HS-27A (cell line): Measurements from ENCODE around the gene TBX1.

ENCODE experiments used
- DNase-seq: peaks from one replicate; pipeline ENCODE4 v3.0.0-alpha.2; 2012; ENCODE audit warnings: low read depth, missing footprints

Gene TBX1

DNA sequence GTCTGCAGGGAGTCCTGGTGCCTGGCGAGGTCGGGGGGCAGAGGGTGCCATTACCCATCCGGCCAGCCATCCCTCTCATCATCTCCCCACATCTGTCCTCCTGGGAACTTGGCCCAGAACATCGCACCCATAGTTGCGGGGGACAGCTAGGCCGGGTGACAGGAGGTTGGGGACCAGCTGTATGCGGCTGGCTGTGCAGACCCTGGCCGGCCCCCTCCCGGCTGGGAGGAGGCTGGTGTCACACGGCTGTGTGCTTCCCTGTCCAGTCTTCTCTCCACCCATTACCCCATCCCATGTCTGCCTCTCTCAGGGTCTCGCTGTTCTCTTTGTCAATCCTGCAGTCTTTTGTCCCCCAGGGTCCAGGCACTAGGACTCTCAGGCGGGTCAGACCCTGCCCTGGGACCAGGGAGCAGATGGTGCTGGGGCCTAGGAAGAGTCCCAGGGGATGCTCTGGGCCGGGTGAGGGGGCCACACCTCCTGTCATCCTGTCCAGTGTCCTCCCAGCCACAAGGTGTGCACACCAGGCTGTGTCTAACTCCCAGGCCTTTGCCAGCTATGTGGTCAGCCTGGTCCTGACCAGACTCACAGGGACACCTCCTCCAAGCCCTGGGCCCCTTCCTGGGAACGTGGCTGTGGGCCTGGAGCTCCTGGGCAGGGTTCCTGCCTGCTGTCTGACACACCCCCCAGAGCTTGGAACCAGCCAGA is 6.4 kb upstream of the TBX1 start:
- DNase-seq, result no peak

DNA sequence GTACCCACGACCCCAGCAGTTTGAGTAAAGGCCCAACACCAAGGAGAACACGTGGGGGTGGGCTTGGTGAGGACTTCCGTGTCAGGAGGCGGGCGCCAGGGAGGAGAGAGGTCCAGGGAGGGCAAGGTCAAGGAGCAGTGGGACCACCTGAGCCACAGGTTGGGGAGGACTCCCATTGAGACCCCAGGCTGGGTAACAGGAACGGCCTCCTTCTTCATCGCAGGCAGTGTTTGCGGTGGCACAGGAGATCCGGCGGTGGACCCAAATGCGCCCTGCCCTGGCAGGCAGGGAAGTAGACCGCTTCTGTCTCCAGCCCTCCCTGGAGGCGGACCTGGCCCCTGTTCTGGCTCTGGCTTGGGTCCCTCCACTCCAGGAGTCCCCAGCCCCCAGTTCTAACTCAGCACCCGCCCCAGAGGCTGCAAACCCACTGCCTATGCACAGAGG is 5.9 kb upstream of the TBX1 start:
- no peak for DNase-seq

DNA sequence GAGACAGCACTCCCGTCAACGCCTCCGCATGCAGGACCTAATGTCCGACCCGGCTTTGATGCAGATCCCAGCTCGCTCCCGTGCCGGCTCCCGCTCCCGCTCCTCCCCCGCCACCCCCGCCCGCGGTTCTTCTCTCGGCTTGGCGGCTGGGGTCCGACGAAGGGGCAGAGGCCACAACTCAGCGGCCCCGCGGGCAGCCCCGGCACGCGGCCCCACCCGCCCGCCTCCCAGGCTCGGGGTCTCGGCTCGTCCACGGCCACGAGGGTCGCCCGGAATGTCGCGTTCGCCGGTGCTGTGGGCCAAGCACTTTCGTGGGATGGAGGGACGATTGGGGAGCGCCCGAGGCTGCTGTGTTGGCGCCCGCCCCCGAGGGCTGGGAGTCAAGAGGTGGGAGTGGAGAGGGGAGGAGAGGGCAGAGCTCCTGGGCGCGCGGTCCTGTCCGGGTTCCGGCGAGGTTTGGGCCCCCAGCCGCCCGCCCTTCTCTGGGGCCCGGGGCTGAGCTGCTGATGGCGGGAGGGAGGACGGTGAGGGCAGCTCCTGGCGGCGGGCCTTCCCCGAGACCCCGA is 5.3 kb upstream of the TBX1 start:
- DNase-seq, result no peak

DNA sequence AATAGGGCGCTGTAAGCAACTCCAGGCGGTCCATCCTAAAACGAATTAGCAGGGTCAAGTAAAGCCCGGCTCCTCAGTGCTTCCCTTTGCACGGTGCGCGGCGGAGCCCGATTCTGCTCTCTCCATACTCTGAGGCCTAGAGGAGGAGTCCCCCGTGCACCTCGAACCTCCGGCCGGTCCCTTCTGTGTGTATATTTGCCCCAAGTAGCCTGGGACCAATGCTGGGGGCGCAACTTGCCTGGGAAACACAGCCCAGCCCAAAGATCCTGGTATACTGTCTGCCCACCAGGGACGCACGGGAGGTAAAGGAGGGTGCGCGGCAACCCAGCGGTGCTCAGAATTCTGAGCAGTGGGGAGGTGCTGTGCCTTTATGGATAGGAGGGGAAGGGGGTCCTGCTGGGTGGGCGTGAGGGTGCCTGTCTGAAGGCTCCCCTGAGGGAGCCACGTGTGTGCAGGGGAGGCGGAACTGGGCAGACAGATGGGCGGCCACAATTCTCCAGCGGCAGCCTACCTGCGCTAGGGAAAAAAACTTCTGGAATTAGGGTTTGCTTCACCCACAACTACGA is 4.8 kb upstream of the TBX1 start:
- DNase-seq, result no peak

DNA sequence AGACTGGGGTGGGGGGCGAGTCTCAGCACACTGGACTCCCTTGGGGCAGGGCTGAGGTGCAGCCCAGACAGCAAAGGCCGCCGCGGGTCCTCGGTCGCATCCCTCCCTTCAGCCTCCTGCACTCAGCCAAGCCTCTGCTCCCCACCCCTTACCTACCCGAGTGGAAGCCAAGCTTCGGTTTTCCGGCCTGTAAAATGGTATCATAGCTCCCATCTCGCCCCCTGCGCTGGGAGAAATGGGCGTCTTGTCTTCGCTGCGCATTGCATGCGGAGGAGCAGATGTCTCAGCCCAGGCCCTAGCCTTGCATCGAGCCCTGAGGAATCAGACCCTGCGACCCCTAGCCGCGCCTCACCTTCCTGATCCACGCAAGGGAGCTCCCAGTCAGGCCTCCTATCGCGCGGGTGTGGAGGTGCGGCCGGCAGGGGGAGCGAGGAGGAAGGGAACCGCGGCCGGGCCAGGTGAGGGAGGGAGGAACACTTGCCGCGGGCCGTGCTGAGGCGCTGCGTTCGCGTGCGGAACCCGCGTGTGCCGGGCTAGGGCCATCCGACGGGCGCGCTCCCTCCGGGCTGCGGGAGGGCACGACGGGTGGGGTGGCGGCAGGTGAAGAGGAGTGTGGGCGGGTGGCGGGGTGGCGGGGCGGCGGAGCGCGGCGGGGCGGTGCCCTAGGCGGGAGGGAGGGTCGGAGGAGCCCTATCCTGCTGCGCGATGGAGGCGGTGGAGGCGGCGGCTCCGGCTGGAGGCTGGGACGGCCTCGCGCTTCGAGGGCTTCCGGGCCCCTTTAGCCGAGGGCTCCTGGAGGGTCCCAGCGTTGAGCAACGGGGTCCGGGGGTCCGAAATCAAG is 4.1 kb upstream of the TBX1 start:
- no peak for DNase-seq

DNA sequence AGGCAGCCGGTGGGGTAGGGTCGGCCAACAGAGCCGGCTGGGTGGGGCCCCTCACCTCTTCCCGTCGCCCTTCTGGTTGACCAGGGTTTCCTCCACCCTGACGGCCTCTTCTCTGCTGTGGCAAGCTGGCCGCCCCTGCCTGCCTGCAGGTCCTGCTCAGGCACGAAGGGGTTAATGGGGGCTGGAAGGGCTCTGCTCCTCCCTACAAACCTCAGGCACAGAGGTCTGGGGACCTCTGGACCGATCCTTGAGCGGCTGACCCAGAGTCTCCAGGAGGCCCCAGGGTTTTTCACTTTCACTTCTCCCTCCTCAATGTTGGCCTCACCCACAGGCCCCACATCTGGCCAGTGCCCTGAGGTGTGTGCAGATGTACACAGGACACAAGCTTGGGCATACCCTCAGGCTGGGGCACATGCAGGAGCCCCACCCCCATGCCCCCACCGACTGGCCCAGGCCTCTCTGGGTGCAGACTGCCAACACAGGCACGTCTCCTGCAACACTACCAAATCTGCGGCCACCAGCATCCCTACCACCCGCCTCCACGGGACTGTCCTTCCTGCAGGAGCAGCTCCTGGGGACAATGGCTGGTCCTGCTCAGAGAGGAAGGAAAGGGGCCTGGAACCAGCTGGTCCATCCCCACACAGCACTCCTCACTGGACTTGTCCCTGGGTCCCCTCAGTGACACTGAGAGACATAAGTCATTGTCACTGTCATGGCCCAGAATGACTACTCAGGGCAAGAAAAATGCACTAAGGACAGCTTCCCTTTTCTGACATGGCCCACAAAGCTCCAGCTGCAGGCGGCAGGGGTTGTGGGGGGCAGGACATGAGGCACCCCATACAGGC is 3.2 kb upstream of the TBX1 start:
- no peak for DNase-seq

DNA sequence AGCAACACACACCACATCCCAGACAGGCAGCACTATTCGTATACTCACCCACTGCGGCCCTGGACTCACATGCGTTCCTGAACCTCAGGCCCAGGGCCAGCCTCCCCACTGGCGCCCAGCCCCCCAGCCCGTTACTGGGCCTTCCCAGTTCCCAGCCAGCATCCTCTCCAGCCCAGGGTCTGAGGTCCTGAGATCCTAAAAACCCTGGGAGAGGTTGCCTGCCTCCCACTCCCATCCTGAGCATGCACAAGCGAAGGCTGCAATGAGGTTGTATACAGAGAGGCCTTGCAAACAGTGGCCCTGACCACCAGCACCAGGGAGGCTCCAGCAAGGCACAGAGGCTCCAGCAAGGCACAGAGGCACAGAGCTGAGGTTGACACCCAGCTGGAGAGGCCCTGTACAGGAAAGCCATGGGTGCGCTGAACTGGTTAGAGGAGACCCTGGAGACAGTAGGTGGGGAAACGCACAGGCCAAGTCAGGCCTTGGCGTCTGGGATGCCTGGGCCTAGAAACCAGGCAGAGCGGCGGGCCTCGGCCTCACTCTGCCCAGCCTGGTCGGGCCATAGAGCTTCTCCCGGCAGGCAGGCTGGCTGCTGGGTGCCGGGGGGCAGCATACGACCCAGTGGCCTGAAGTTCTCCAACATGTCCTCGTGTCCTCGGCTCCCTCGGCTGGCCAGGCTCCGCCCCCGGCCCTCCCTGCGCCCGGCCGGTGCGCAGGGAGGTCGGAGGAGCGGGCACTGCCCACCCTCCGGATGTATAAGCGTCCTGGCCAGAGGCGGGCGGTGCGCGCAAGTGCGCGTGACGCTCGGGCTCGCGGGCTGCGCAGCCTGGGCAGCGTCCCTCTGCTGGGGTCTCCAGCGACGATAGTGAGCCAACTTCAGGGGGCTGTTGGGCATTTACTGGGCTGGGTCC is 2.3 kb upstream of the TBX1 start:
- DNase-seq, result no peak

DNA sequence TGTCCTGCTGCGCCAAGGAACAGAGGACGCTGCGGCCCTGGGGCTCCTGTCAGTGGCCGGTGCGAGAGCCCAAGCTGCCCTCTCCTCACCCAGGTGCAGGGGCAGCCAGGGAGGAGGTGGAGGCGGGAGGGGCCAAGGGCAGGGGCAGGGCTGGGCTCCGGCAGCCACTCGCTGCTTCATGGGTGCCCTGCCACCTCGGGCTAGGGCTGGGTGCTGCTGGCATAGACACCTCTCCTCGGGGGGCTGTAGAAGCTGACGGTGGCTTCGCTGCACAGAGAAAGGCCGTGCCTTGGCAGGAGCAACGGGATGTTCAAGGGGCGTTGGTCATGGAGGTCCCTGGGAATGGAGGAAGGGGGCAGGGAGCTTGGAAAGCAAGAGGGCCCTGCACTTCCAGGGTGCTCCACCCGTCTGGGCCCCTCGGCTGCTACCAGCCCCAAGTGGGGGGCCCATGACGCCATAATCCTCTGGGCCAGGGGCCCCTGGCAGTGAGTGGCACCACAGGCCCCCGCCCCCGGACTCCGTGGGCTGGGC is 1.6 kb upstream of the TBX1 start:
- no peak for DNase-seq

DNA sequence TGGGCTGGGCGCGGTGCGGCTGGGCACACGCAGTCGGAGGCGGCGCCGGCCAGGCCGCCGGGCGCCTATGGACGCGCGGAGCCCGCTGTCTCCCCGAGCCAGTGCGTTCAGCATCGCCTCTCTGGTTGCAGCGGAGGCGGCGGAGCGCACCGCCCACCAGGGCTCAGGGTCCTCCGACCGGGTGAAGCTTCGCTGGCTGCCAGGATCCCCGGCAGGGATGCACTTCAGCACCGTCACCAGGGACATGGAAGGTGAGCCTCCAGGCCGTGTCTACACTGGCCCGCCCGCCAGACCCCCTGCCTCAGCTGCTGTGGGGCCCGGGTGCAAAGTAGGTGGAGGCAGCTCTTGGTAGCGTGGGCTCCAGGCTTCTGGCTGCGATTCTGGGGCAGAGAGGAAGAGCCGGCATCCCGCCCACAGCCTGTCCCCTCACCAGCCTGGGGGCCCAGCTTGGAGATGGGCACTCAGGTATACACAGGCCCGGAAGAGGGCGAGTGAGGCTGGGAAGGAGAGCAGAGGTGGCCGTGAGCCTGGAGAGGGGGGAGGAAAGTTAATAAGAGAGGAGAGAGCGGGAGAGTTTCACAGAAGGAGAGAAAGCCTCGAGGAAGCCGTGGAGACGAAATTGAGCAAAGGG is 1.0 kb upstream of the TBX1 start:
- DNase-seq, result no peak

DNA sequence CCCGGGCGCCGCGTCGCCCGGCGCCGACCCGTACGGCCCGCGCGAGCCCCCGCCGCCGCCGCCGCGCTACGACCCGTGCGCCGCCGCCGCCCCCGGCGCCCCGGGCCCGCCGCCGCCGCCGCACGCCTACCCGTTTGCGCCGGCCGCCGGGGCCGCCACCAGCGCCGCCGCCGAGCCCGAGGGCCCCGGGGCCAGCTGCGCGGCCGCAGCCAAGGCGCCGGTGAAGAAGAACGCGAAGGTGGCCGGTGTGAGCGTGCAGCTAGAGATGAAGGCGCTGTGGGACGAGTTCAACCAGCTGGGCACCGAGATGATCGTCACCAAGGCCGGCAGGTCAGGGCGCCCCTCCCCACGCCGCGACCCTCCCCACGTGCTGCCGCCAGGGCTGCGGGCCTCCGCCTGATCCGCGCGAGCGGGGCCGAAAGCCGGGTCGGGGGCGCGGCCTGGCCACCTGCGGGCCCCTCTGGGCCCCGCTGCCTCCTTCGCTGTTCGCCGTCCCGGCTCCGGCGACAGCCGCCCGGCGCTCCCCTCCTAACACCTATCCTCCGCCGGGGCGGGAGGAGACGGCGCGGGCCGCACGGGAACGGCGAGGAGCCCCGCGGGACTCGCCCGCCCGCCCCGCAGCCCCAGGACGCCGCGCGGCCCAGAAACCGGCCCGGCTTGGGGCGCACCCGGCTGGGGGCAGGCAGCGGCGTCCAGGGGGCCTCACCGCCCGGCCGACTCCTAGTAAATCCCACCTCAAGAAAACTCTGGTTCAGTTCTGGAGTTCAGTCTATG is 560 bp downstream of the TBX1 start:
- DNase-seq, result no peak

DNA sequence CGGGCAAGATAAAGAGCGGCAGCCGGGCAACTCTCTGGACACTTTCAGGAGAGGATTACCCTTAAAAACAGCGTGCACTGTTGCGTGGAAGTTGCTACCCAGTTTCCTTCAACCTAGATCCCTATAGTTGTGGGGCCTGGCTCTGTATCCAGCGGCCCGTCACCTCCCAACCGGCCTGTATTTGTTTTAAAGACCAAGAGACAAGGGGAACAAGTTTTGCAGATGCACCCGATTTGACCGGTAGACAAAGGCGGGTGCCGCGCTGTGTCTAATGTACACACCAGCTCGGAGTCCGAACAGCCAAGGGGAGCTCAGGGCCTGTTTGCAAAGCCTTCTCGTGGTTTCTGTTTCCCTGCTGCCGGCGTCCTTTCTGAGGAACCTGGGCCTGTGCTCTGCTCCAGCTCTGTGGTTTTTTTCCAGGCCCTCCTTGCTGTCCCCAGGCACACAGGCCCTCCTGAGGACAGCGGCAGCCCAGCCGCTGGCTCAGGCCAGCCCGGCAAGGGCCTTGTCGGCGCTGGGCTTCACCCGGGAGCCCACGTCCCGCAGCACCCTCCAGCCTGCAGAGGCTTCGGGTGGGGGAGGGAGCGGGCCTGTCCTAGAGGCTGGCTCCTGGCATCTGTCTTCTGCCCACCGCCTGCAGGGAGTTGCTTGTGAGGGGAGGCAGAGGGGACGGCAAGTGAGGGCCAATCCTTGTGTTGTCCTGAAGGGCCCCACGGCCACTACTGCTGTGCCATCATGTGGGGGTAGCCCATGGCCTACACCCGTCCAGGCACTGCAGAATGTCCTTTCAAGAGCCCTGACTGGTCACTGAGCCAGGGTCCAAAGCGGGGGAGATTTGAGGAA is 1.4 kb downstream of the TBX1 start:
- no peak for DNase-seq

DNA sequence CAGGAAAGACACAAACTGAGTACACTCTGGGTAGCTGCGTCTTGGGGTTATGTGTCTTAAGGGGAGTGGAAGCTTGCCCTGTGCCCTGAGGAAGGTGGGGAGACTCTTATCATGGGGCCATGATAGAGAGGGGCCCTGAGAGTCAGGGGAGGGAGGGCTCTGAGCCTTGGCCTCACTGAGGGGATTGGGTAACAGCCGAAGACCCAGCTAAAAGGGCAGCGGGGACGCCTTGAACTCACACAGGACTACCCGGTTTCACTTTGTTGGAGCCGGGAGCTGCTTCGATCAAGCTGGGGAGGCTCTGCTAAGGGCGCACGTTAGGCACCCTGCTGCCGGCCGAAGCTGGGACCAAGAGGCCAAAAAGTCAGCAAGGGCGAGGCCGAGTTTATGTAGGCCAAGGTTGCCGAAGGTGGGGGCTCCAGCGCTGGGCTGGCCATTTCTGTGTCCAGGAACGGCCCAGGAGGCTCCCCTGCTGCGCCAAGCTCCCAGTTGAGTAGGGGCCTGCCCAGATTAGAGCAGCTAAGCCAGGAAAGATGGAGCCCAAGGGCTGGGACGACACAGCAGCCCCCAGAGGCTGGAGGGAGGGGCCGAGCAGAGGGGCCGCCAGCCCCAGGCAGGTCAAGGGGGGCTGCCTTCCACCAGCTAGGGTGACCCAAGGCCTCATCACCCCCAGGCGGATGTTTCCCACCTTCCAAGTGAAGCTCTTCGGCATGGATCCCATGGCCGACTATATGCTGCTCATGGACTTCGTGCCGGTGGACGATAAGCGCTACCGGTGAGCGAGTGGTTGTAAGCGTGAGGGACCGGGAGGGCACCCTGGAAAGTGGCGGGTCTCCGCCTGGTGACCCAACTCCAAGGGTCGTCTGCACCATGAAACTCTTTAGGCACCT is 2.2 kb downstream of the TBX1 start:
- no peak for DNase-seq

DNA sequence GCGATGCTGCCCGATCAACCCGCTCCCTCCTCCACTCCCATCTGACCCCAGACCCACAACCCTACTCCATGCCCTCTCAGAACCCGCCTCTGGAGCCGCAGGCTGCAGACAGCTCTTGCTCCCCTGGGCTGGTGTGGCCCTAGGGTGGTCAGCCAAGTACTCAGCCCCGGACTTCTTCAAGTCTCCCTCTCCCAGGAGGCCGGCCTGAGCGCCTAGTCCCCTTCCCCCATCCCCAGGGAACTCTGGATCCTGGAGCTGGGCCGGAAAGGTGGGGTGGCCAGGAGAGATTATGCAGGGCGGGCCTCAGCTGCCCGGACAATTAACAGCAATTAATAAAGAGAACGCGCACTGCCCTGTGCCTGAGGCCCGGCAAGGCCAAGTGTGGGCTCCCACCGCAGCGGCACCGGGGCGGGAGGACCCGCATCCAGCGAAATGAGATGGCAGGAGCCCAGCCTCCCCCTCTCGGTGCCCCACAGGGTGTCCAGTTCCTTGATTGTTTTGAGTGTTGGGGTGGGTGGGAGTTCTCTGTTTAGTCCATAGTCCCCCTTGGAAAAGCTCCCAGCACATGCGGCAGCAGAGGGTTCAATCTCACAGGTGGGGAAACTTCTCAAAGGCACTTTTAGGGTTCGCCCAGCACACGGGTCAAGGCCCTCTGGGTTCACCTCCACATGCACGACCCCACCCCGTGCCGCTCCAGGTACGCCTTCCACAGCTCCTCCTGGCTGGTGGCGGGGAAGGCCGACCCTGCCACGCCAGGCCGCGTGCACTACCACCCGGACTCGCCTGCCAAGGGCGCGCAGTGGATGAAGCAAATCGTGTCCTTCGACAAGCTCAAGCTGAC is 3.1 kb downstream of the TBX1 start:
- no peak for DNase-seq

DNA sequence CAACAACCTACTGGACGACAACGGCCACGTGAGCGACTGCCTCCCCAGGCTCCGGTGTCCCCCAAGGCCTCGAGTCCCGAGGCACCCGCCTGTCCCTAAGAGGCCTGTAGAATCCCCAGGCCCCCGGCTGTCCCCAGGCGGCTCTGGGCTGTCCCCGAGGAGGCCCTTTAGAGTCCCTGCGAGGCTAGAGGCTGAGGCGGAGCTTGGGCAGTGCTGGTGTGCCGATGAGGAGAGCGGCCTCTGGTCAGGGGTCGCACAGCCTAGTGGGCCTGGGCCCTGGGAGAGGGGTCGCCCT is 3.7 kb downstream of the TBX1 start:
- no peak for DNase-seq

DNA sequence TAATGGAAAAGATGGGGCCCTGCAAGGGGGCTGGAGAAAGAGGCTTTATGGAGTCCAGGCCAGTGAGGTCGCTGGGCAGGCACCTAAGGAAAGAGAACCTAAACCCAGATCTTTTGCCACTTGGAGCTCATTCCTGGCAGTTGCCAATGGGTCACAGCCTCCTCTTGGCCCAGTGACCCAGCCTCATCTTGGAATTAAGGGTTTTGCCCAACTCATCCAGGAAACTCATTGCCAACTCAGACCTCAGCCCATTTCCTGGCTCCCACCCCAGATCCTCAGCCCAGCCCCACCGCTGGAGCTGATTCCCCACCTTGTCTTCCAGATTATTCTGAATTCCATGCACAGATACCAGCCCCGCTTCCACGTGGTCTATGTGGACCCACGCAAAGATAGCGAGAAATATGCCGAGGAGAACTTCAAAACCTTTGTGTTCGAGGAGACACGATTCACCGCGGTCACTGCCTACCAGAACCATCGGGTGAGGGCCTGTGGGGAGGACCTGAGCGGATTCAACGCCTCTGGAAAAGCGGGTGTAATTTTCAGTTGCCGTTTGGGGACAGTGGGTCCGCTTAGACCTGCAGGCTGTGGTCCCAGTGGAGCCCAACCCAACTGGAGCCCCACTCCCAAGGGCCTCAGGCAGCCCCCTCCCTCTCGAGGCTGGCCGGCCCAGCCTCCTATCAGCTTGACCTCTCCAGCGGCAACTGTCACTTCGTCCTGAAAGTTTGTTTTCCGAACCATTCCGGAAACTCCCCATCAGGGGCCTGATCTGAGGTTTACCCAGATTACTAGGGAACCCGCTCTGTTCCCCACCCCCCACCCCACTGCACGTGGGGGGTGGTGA is 4.3 kb downstream of the TBX1 start:
- no peak for DNase-seq
